CD4-positive, alpha-beta T cell (primary cell): Measurements from ENCODE around the gene HPS1. TPM values are rescaled to one million over a fixed set of nuclear protein-coding genes. Genes with fewer than 3 reads are reported as not detected.
A peak's percentile ranks its signal among the peaks of the same experiment; 100 is the strongest.

Source experiments
- ATAC-seq: fragments of 200-7000 bp; cut with Tn5 transposase; one replicate; pipeline ENCODE4 v1.10.0; 2022; ENCODE audit warnings: mild to moderate bottlenecking; ENCODE audit not compliant: poor library complexity
- CTCF ChIA-PET: fragments of 350-600 bp; sonication (Branson Sonifier 250); formaldehyde crosslinking; loops from one replicate; lab custom pipeline; 2021; ENCODE audit warnings: antibody characterized with exemption, inconsistent platforms; lab: Charles Lee
- POLR2A ChIA-PET: fragments of 350-600 bp; sonication (Branson Sonifier 250); formaldehyde crosslinking; loops from one replicate; lab custom pipeline; 2021; ENCODE audit warnings: antibody characterized with exemption, inconsistent platforms; lab: Charles Lee
- DNase-seq, 14 experiments: peaks; one replicate each; pipeline ENCODE4 v3.0.0-alpha.2; 2013 to 2020; ENCODE audit warnings: mixed read lengths in 2 of 14
- H3K27ac ChIP-seq, 2 donors: one replicate each; pipeline versions ENCODE4 v1.5.1 to v1.7.0; 2013; ENCODE audit warnings: low read length in 2 of 2, low read depth in 1 of 2, mild to moderate bottlenecking in 1 of 2
- H3K27me3 ChIP-seq, 2 experiments: 1 replicate in 1 of 2; 2 replicates in 1 of 2; pipeline versions ENCODE4 v1.6.1 to v1.7.0; 2013; ENCODE audit warnings: low read length in 2 of 2, control low read depth in 1 of 2, mild to moderate bottlenecking in 1 of 2, moderate library complexity in 1 of 2; ENCODE audit not compliant: insufficient read depth in 2 of 2, control insufficient read depth in 1 of 2
- H3K36me3 ChIP-seq: one replicate; pipeline ENCODE4 v1.6.1; 2013; ENCODE audit warnings: low read length, control low read depth; ENCODE audit not compliant: insufficient read depth
- H3K4me1 ChIP-seq: one replicate; pipeline ENCODE4 v1.6.1; 2013; ENCODE audit warnings: low read length, control low read depth; ENCODE audit not compliant: insufficient read depth
- H3K4me3 ChIP-seq: one replicate; pipeline ENCODE4 v1.5.1; 2013; ENCODE audit warnings: mild to moderate bottlenecking, low read length, moderate library complexity
- H3K9me3 ChIP-seq, 2 experiments: 1 replicate in 1 of 2; 2 replicates in 1 of 2; pipeline versions ENCODE4 v1.6.1 to v1.7.0; 2013; ENCODE audit warnings: low read length in 2 of 2, mild to moderate bottlenecking in 2 of 2, control low read depth in 1 of 2, moderate library complexity in 1 of 2; ENCODE audit not compliant: control insufficient read depth in 1 of 2, insufficient read depth in 1 of 2
- H3K27ac Mint-ChIP-seq: one replicate; pipeline ENCODE4 v1.8.0; 2020; ENCODE audit warnings: mixed read lengths
- H3K27me3 Mint-ChIP-seq: one replicate; pipeline ENCODE4 v1.8.0; 2021; ENCODE audit warnings: mixed read lengths
- H3K36me3 Mint-ChIP-seq: one replicate; pipeline ENCODE4 v1.8.0; 2021; ENCODE audit warnings: low read depth, mixed read lengths
- H3K4me1 Mint-ChIP-seq: one replicate; pipeline ENCODE4 v1.8.0; 2021; ENCODE audit warnings: low read depth, mixed read lengths
- H3K4me3 Mint-ChIP-seq: one replicate; pipeline ENCODE4 v1.8.0; 2020; ENCODE audit warnings: mild to moderate bottlenecking, mixed read lengths
- H3K9me3 Mint-ChIP-seq: one replicate; pipeline ENCODE4 v1.8.0; 2020; ENCODE audit warnings: mixed read lengths
- intact Hi-C, 2 experiments: fragments of 100-400 bp; cut with DNase I in 1 of 2; cut with micrococcal nuclease in 1 of 2; formaldehyde crosslinking; loops; one replicate each; pipeline versions ENCODE4 v1.15.1 to v1.9.0; 2023 to 2025; cut with DNase I, micrococcal nuclease
- total RNA-seq, 174 experiments: library from RNA in 2 of 174; stranded (reverse) in 2 of 174; gene quantifications; one replicate each; pipeline ENCODE4 v1.2.3 and lab custom pipeline; 2021 to 2026
- TF ChIP-seq, protein P1 (sequence below): fragments of 200-600 bp; IDR thresholded peaks from one replicate; pipeline ENCODE4 v1.8.0; 2022; ENCODE audit warnings: antibody characterized with exemption, mild to moderate bottlenecking

Gene HPS1
- total RNA-seq, 2 experiments from 2014 or later: 49.8 to 50.5 TPM

GRCh38 chr10:98420786-98421185 lies 25.9 kb downstream of the HPS1 start:
- Histone ChIP-seq H3K27ac (no peak overlapping the region), H3K27me3 (no peaks in the 10 kb centered on the region), H3K4me1 (peaks cover 3% of the 10 kb centered on the region), H3K9me3 (no peaks in the 10 kb centered on the region), H3K4me3 (no peak overlapping the region), H3K36me3 (peaks cover 48% of the 10 kb centered on the region)
- H3K4me1 Mint-ChIP-seq: no peaks in the 10 kb centered on the region
- H3K36me3 Mint-ChIP-seq: peaks cover 78% of the 10 kb centered on the region
- no peaks in the 10 kb centered on the region for H3K27me3 Mint-ChIP-seq
- no peak overlapping the region for H3K4me3 Mint-ChIP-seq
- intact Hi-C loops: no loop called here
- ChIA-PET CTCF (no interaction called here), POLR2A (no interaction called here)
- ATAC-seq (no peak), DNase-seq (no peak)
- H3K9me3 Mint-ChIP-seq: no peaks in the 10 kb centered on the region
- TF ChIP-seq, protein P1, sequence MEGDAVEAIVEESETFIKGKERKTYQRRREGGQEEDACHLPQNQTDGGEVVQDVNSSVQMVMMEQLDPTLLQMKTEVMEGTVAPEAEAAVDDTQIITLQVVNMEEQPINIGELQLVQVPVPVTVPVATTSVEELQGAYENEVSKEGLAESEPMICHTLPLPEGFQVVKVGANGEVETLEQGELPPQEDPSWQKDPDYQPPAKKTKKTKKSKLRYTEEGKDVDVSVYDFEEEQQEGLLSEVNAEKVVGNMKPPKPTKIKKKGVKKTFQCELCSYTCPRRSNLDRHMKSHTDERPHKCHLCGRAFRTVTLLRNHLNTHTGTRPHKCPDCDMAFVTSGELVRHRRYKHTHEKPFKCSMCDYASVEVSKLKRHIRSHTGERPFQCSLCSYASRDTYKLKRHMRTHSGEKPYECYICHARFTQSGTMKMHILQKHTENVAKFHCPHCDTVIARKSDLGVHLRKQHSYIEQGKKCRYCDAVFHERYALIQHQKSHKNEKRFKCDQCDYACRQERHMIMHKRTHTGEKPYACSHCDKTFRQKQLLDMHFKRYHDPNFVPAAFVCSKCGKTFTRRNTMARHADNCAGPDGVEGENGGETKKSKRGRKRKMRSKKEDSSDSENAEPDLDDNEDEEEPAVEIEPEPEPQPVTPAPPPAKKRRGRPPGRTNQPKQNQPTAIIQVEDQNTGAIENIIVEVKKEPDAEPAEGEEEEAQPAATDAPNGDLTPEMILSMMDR: no peak
- H3K27ac Mint-ChIP-seq: no peak overlapping the region

- H3K36me3 ChIP-seq: peaks cover 43% of the 10 kb centered on the region
- no peak overlapping the region for H3K4me3 Mint-ChIP-seq
- intact Hi-C loops: no loop called here
- TF ChIP-seq, protein P1: no peak
- H3K9me3 ChIP-seq: no peaks in the 10 kb centered on the region
- ChIA-PET POLR2A (no interaction called here), CTCF (no interaction called here)
- no peak overlapping the region for H3K27ac ChIP-seq
- no peaks in the 10 kb centered on the region for H3K27me3 ChIP-seq
- H3K4me1 ChIP-seq: peaks cover 9% of the 10 kb centered on the region
- ATAC-seq (no peak), DNase-seq (peak in 1 of 14 experiments; percentile 3)
- no peak overlapping the region for H3K4me3 ChIP-seq
- peaks cover 70% of the 10 kb centered on the region for H3K36me3 Mint-ChIP-seq
- no peaks in the 10 kb centered on the region for H3K9me3 Mint-ChIP-seq
- peaks cover 7% of the 10 kb centered on the region for H3K4me1 Mint-ChIP-seq
- H3K27me3 Mint-ChIP-seq: no peaks in the 10 kb centered on the region
- H3K27ac Mint-ChIP-seq: no peak overlapping the region
These were observed 27.1 kb downstream of the HPS1 start for GRCh38 chr10:98419469-98420261.

DNA sequence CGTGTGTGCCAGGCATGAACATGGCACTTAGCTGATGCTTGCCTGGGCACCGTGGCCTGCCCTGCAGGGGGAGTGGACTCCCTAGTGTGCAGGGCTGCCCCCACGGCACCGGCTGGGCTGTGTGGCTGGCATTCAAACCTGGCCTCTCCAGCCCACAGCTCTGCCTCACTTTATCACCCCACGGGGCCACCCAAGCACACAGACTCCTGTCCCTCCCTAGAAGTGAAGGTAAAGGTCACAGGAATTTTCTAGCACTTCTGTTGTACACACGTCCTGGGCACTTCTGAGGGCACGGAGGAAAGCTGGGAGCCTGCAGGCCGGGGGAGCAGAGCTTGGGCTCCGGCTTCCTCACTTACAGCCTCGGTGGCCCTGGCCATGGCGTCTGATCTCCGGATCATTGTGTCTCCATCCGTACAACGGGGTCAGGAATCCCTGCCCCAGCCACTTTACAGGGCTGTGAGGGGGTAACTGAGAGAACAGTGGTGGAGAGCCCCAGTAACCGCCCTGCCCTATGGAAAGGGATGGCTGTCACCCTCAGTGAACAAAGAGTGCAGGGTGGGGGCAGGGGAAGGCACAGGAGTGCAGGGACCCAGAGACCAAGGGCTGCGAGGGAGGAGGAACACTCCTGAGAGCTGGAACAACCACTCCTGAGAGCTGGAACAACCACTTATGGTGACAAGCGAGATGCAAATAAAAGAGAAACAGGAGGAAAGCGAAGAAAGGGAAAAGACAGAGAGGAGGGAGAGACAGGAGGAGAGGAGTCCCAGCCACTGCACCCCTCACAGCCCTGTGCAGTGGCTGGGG lies 27.9 kb downstream of the HPS1 start:
- no peak overlapping the region for H3K27ac Mint-ChIP-seq

More for the DNA sequence above, 27.9 kb downstream of the HPS1 start:
- Mint-ChIP-seq H3K4me1 (peaks cover 15% of the 10 kb centered on the region), H3K36me3 (peaks cover 70% of the 10 kb centered on the region), H3K27me3 (no peaks in the 10 kb centered on the region), H3K4me3 (no peak overlapping the region), H3K9me3 (no peaks in the 10 kb centered on the region)
- ATAC-seq (no peak), DNase-seq (peak in 1 of 14 experiments; percentile 5)
- H3K9me3 ChIP-seq: no peaks in the 10 kb centered on the region
- TF ChIP-seq, protein P1: no peak
- peaks cover 17% of the 10 kb centered on the region for H3K4me1 ChIP-seq
- intact Hi-C loops: no loop called here
- H3K36me3 ChIP-seq: peaks cover 38% of the 10 kb centered on the region
- ChIA-PET POLR2A (no interaction called here), CTCF (no interaction called here)
- H3K27me3 ChIP-seq: no peaks in the 10 kb centered on the region
- H3K27ac ChIP-seq: no peak overlapping the region
- H3K4me3 ChIP-seq: no peak overlapping the region
